Right atrium auricular region (tissue), 2 donors: ENCODE data around the gene NYAP2. TPM values are rescaled to one million over a fixed set of nuclear protein-coding genes. Genes with fewer than 3 reads are reported as not detected.

Experiments used
- DNase-seq: peaks from one replicate; pipeline ENCODE4 v3.0.0-alpha.2; 2019; ENCODE audit warnings: low spot score
- H3K27ac ChIP-seq, 2 donors: fragments of 200-600 bp; sonication (generic); 1 replicate in 1 of 2; 2 replicates in 1 of 2; pipeline ENCODE4 v1.5.1; 2016 to 2019
- H3K27me3 ChIP-seq, 2 donors: fragments of 200-600 bp; sonication (generic); one replicate each; pipeline versions ENCODE4 v1.5.1 to v1.6.0; 2017 to 2019
- H3K36me3 ChIP-seq: fragments of 200-600 bp; sonication (generic); one replicate; pipeline ENCODE4 v1.5.1; 2016
- H3K4me1 ChIP-seq, 2 donors: fragments of 200-600 bp; sonication (generic); one replicate each; pipeline versions ENCODE4 v1.5.1 to v1.6.0; 2017 to 2019
- H3K4me3 ChIP-seq, 2 donors: fragments of 200-600 bp; sonication (generic); 1 replicate in 1 of 2; 2 replicates in 1 of 2; pipeline ENCODE4 v1.5.1; 2017 to 2019; ENCODE audit warnings: mild to moderate bottlenecking in 1 of 2, moderate library complexity in 1 of 2
- H3K9me3 ChIP-seq, 2 donors: fragments of 200-600 bp; sonication (generic); one replicate each; pipeline ENCODE4 v1.5.1; 2019
- CTCF ChIP-seq, 2 donors: fragments of 200-600 bp; sonication (generic); IDR thresholded peaks; one replicate each; pipeline ENCODE4 v1.5.1; 2019; ENCODE audit warnings: antibody characterized with exemption in 2 of 2
- total RNA-seq, 2 donors: library from RNA; depleted of rRNA; stranded (reverse); fragments of >200 nt; gene quantifications; one replicate each; pipeline ENCODE4 v1.1.0, GENCODE V29; 2016

NYAP2 gene
- total RNA-seq, 2 donors from 2014 or later, result not detected

GRCh38 chr2:225556461-225556860 is 157.0 kb downstream of the NYAP2 start:
- Histone ChIP-seq H3K27me3 (no peaks in the 10 kb centered on the region), H3K4me3 (no peak overlapping the region), H3K36me3 (no peaks in the 10 kb centered on the region), H3K27ac (no peak overlapping the region), H3K4me1 (no peaks in the 10 kb centered on the region), H3K9me3 (no peaks in the 10 kb centered on the region)
- TF ChIP-seq CTCF (IDR thresholded peaks at IDR 0.05), result no peak
- no peak for DNase-seq

- Histone ChIP-seq H3K9me3 (no peaks in the 10 kb centered on the region), H3K4me1 (no peaks in the 10 kb centered on the region), H3K4me3 (no peak overlapping the region), H3K27ac (no peak overlapping the region), H3K36me3 (no peaks in the 10 kb centered on the region), H3K27me3 (no peaks in the 10 kb centered on the region)
- DNase-seq, result no peak
- no peak for TF ChIP-seq CTCF (IDR thresholded peaks at IDR 0.05)
Measured at GRCh38 chr2:225558399-225559071, 159.0 kb downstream of the NYAP2 start.

GRCh38 chr2:225559072-225559415 is 159.5 kb downstream of the NYAP2 start:
- DNase-seq, result no peak
- Histone ChIP-seq H3K4me3 (no peak overlapping the region), H3K4me1 (no peaks in the 10 kb centered on the region), H3K27ac (no peak overlapping the region), H3K36me3 (no peaks in the 10 kb centered on the region), H3K27me3 (no peaks in the 10 kb centered on the region), H3K9me3 (no peaks in the 10 kb centered on the region)
- TF ChIP-seq CTCF (IDR thresholded peaks at IDR 0.05), result no peak

GRCh38 chr2:225566798-225567197 is 167.3 kb downstream of the NYAP2 start:
- Histone ChIP-seq H3K36me3 (no peaks in the 10 kb centered on the region), H3K4me1 (no peaks in the 10 kb centered on the region), H3K27me3 (no peaks in the 10 kb centered on the region), H3K4me3 (no peak overlapping the region), H3K9me3 (no peaks in the 10 kb centered on the region), H3K27ac (no peak overlapping the region)
- TF ChIP-seq CTCF (IDR thresholded peaks at IDR 0.05), result no peak
- DNase-seq, result no peak

GRCh38 chr2:225569995-225570394 is 170.5 kb downstream of the NYAP2 start:
- H3K36me3 ChIP-seq, result no peaks in the 10 kb centered on the region
- no peak for TF ChIP-seq CTCF (IDR thresholded peaks at IDR 0.05)
- DNase-seq, result no peak
- H3K27me3 ChIP-seq, result no peaks in the 10 kb centered on the region
- H3K4me3 ChIP-seq, result no peak overlapping the region
- H3K27ac ChIP-seq, result no peak overlapping the region
- no peaks in the 10 kb centered on the region for H3K9me3 ChIP-seq
- no peaks in the 10 kb centered on the region for H3K4me1 ChIP-seq

- no peaks in the 10 kb centered on the region for H3K36me3 ChIP-seq
- no peak for DNase-seq
- TF ChIP-seq CTCF (IDR thresholded peaks at IDR 0.05), result no peak
- no peaks in the 10 kb centered on the region for H3K9me3 ChIP-seq
- no peaks in the 10 kb centered on the region for H3K27me3 ChIP-seq
- H3K27ac ChIP-seq, result no peak overlapping the region
- H3K4me3 ChIP-seq, result no peak overlapping the region
- no peaks in the 10 kb centered on the region for H3K4me1 ChIP-seq
Measured at GRCh38 chr2:225573603-225574002, 174.1 kb downstream of the NYAP2 start.
